ENCODE measurements around the gene RAPGEF1.

Gene RAPGEF1

DNA sequence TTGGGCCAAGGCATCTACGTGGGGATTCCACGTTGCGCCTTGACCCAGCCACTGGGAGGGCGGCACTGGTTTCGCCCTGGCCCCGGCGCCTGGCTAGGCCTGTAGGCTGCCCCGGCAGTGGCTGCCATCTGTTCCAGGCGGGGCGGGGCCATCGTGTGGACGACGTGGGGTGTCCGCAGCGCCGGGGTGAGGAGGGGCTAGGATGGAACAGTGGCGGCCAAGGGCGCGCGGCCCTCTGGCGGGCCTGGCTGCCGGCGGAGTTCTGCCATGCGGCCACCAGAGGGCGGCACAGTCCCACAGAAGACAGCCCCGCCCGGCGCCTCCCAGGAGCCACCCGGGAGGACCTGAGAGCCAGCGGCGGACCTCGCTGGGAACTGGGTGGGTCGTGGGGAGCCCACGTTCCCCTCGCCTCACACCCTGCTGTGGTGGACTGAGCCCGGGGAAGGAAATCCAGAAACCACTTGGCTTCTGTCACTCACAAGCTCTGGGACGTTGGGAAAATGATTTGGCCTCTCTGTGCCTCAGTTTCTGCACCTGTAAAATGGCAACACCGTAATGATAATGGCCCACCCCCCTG is 22.6 kb upstream of the RAPGEF1 start (continued):
- TF ChIP-seq ZNF362 (tag by site-specific recombination; IDR thresholded peaks at IDR 0.05) (no peak), IKZF3 (tag by site-specific recombination; IDR thresholded peaks at IDR 0.05) (peak; percentile 29; the same call in 1 of the 2 replicates), ZNF335 (tag by site-specific recombination; conservative IDR thresholded peaks at IDR 0.05) (peak; percentile 70), ZSCAN30 (tag by site-specific recombination; IDR thresholded peaks at IDR 0.05) (peak; percentile 96), ZNF391 (tag by site-specific recombination; IDR thresholded peaks at IDR 0.05; ENCODE audit: borderline replicate concordance, low read depth) (peak; percentile 80; the same call in 1 of the 2 replicates), YY1 (tag by site-specific recombination; IDR thresholded peaks at IDR 0.05) (0 out of 2 replicates have a peak, but pooled peaks have one; percentile 17), ZNF292 (tag by site-specific recombination; IDR thresholded peaks at IDR 0.05; ENCODE audit: borderline replicate concordance, low read depth) (no peak), ZNF768 (tag by site-specific recombination; IDR thresholded peaks at IDR 0.05) (0 out of 2 replicates have a peak, but pooled peaks have one; percentile 15), PRDM10 (tag by site-specific recombination; IDR thresholded peaks at IDR 0.05) (peak; percentile 53; the same call in 1 of the 2 replicates), ZNF561 (tag by site-specific recombination; IDR thresholded peaks at IDR 0.05; ENCODE audit: borderline replicate concordance) (peak; percentile 51; the same call in 1 of the 2 replicates), ZNF239 (tag by site-specific recombination; IDR thresholded peaks at IDR 0.05) (no peak), ZNF24 (tag by site-specific recombination; IDR thresholded peaks at IDR 0.05) (0 out of 2 replicates have a peak, but pooled peaks have one; percentile 54), ZNF76 (tag by site-specific recombination; IDR thresholded peaks at IDR 0.05; ENCODE audit: borderline replicate concordance, low read depth) (peak; percentile 44; the same call in 1 of the 2 replicates), ZBTB8A (tag by site-specific recombination; IDR thresholded peaks at IDR 0.05) (0 out of 2 replicates have a peak, but pooled peaks have one; percentile 28), ZNF37A (tag by site-specific recombination; IDR thresholded peaks at IDR 0.05) (no peak), ZNF629 (tag by site-specific recombination; IDR thresholded peaks at IDR 0.05) (0 out of 2 replicates have a peak, but pooled peaks have one; percentile 27), ZNF660 (tag by site-specific recombination; IDR thresholded peaks at IDR 0.05) (peak; percentile 62; the same call in 1 of the 2 replicates), ZSCAN4 (tag by site-specific recombination; IDR thresholded peaks at IDR 0.05) (peak; percentile 53; the same call in 1 of the 2 replicates), MEIS1 (CRISPR knock-in tag; IDR thresholded peaks at IDR 0.05; ENCODE audit: borderline replicate concordance) (peak; percentile 10; the same call in 1 of the 2 replicates), ZNF214 (tag by site-specific recombination; IDR thresholded peaks at IDR 0.05; ENCODE audit: borderline replicate concordance) (no peak), ZNF394 (tag by site-specific recombination; IDR thresholded peaks at IDR 0.05; ENCODE audit: borderline replicate concordance) (0 out of 2 replicates have a peak, but pooled peaks have one; percentile 32)
- TF ChIP-seq, protein P1, sequence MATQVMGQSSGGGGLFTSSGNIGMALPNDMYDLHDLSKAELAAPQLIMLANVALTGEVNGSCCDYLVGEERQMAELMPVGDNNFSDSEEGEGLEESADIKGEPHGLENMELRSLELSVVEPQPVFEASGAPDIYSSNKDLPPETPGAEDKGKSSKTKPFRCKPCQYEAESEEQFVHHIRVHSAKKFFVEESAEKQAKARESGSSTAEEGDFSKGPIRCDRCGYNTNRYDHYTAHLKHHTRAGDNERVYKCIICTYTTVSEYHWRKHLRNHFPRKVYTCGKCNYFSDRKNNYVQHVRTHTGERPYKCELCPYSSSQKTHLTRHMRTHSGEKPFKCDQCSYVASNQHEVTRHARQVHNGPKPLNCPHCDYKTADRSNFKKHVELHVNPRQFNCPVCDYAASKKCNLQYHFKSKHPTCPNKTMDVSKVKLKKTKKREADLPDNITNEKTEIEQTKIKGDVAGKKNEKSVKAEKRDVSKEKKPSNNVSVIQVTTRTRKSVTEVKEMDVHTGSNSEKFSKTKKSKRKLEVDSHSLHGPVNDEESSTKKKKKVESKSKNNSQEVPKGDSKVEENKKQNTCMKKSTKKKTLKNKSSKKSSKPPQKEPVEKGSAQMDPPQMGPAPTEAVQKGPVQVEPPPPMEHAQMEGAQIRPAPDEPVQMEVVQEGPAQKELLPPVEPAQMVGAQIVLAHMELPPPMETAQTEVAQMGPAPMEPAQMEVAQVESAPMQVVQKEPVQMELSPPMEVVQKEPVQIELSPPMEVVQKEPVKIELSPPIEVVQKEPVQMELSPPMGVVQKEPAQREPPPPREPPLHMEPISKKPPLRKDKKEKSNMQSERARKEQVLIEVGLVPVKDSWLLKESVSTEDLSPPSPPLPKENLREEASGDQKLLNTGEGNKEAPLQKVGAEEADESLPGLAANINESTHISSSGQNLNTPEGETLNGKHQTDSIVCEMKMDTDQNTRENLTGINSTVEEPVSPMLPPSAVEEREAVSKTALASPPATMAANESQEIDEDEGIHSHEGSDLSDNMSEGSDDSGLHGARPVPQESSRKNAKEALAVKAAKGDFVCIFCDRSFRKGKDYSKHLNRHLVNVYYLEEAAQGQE (tag by site-specific recombination; IDR thresholded peaks at IDR 0.05): 0 out of 2 replicates have a peak, but pooled peaks have one; percentile 14
- TF ChIP-seq, protein P2, sequence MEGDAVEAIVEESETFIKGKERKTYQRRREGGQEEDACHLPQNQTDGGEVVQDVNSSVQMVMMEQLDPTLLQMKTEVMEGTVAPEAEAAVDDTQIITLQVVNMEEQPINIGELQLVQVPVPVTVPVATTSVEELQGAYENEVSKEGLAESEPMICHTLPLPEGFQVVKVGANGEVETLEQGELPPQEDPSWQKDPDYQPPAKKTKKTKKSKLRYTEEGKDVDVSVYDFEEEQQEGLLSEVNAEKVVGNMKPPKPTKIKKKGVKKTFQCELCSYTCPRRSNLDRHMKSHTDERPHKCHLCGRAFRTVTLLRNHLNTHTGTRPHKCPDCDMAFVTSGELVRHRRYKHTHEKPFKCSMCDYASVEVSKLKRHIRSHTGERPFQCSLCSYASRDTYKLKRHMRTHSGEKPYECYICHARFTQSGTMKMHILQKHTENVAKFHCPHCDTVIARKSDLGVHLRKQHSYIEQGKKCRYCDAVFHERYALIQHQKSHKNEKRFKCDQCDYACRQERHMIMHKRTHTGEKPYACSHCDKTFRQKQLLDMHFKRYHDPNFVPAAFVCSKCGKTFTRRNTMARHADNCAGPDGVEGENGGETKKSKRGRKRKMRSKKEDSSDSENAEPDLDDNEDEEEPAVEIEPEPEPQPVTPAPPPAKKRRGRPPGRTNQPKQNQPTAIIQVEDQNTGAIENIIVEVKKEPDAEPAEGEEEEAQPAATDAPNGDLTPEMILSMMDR (tag by site-specific recombination; IDR thresholded peaks at IDR 0.05): peak; percentile 99
- TF ChIP-seq, protein P3, sequence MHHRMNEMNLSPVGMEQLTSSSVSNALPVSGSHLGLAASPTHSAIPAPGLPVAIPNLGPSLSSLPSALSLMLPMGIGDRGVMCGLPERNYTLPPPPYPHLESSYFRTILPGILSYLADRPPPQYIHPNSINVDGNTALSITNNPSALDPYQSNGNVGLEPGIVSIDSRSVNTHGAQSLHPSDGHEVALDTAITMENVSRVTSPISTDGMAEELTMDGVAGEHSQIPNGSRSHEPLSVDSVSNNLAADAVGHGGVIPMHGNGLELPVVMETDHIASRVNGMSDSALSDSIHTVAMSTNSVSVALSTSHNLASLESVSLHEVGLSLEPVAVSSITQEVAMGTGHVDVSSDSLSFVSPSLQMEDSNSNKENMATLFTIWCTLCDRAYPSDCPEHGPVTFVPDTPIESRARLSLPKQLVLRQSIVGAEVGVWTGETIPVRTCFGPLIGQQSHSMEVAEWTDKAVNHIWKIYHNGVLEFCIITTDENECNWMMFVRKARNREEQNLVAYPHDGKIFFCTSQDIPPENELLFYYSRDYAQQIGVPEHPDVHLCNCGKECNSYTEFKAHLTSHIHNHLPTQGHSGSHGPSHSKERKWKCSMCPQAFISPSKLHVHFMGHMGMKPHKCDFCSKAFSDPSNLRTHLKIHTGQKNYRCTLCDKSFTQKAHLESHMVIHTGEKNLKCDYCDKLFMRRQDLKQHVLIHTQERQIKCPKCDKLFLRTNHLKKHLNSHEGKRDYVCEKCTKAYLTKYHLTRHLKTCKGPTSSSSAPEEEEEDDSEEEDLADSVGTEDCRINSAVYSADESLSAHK (tag by site-specific recombination; IDR thresholded peaks at IDR 0.05): peak; percentile 41; the same call in 1 of the 2 replicates
